Measurements from ENCODE around the gene MEX3A.
"Not testable (repeated sequence)": the region's sequence is repeated elsewhere in the genome, so short reads cannot be mapped to it uniquely, and the experiment has no call there.

MEX3A gene

GRCh38 chr1:156073740-156074139 lies 8.5 kb downstream of the MEX3A start:
- no peak overlapping the region for H3K4me3 ChIP-seq (ENCODE audit: low read depth, low read length)
- TF ChIP-seq CTCF (IDR thresholded peaks at IDR 0.05; ENCODE audit: low read depth, low read length, missing control alignments) = no peak
- in situ Hi-C loops (cut with HindIII; ENCODE audit: low sequenced_read_pairs) = no loop called here
- no peak for DNase-seq (ENCODE audit: low read depth)

- no peak overlapping the region for H3K4me3 ChIP-seq (ENCODE audit: low read depth, low read length)
- no peak for DNase-seq (ENCODE audit: low read depth)
- no peak for TF ChIP-seq CTCF (IDR thresholded peaks at IDR 0.05; ENCODE audit: low read depth, low read length, missing control alignments)
- in situ Hi-C loops (cut with HindIII; ENCODE audit: low sequenced_read_pairs) = no loop called here
Measured at GRCh38 chr1:156073110-156073687, 9.1 kb downstream of the MEX3A start.

GRCh38 chr1:156072251-156072650 lies 10.0 kb downstream of the MEX3A start:
- DNase-seq (ENCODE audit: low read depth) = no peak
- TF ChIP-seq CTCF (IDR thresholded peaks at IDR 0.05; ENCODE audit: low read depth, low read length, missing control alignments) = no peak
- no peak overlapping the region for H3K4me3 ChIP-seq (ENCODE audit: low read depth, low read length)
- in situ Hi-C loops (cut with HindIII; ENCODE audit: low sequenced_read_pairs) = no loop called here

- H3K4me3 ChIP-seq (ENCODE audit: low read depth, low read length); in situ Hi-C loops (cut with HindIII; ENCODE audit: low sequenced_read_pairs); DNase-seq (ENCODE audit: low read depth): not testable (repeated sequence)
Measured at GRCh38 chr1:156071332-156071816, 10.9 kb downstream of the MEX3A start.

- H3K4me3 ChIP-seq (ENCODE audit: low read depth, low read length) = no peak overlapping the region
- in situ Hi-C loops (cut with HindIII; ENCODE audit: low sequenced_read_pairs) = no loop called here
- DNase-seq (ENCODE audit: low read depth) = no peak
- TF ChIP-seq CTCF (IDR thresholded peaks at IDR 0.05; ENCODE audit: low read depth, low read length, missing control alignments) = no peak
Measured at GRCh38 chr1:156070548-156070947, 11.7 kb downstream of the MEX3A start.

GRCh38 chr1:156069490-156070455 lies 12.5 kb downstream of the MEX3A start:
- in situ Hi-C loops (cut with HindIII; ENCODE audit: low sequenced_read_pairs) = no loop called here
- no peak overlapping the region for H3K4me3 ChIP-seq (ENCODE audit: low read depth, low read length)
- DNase-seq (ENCODE audit: low read depth) = no peak
- no peak for TF ChIP-seq CTCF (IDR thresholded peaks at IDR 0.05; ENCODE audit: low read depth, low read length, missing control alignments)

GRCh38 chr1:156067262-156067661 lies 15.0 kb downstream of the MEX3A start:
- no peak for DNase-seq (ENCODE audit: low read depth)
- H3K4me3 ChIP-seq (ENCODE audit: low read depth, low read length) = no peak overlapping the region
- no peak for TF ChIP-seq CTCF (IDR thresholded peaks at IDR 0.05; ENCODE audit: low read depth, low read length, missing control alignments)
- in situ Hi-C loops (cut with HindIII; ENCODE audit: low sequenced_read_pairs) = no loop called here
